OCI-LY3 (cell line): Measurements from ENCODE around the gene THOC5.

Experiments
- CTCF ChIP-seq: fragments of 200-600, 300-600 bp; sonication (generic); IDR thresholded peaks from 2 replicates; pipeline ENCODE4 v1.5.1; 2014; ENCODE audit warnings: antibody characterized with exemption, low read length, low read depth
- EZH2phosphoT487 ChIP-seq: fragments of 200-600 bp; shearing (Covaris generic); IDR thresholded peaks from 2 replicates; pipeline ENCODE4 v1.6.1; 2018; ENCODE audit warnings: antibody characterized with exemption, mixed run types, low read depth

- TF ChIP-seq CTCF: no peak
- TF ChIP-seq EZH2phosphoT487: no peak
Observed at GRCh38 chr22:29539105-29539504, 14.5 kb downstream of the THOC5 start.
